Inflammatory macrophage treated with lipopolysaccharide for 4 hours (primary cell): ENCODE results near the gene PWWP2B.
A peak's percentile ranks its signal among the peaks of the same experiment; 100 is the strongest.

ENCODE experiments used
- DNase-seq: peaks from one replicate; pipeline ENCODE4 v3.0.0-alpha.2; 2020

PWWP2B gene

GRCh38 chr10:132420469-132420980 is 23.5 kb downstream of the PWWP2B start:
- peak; percentile 60 for DNase-seq

DNA sequence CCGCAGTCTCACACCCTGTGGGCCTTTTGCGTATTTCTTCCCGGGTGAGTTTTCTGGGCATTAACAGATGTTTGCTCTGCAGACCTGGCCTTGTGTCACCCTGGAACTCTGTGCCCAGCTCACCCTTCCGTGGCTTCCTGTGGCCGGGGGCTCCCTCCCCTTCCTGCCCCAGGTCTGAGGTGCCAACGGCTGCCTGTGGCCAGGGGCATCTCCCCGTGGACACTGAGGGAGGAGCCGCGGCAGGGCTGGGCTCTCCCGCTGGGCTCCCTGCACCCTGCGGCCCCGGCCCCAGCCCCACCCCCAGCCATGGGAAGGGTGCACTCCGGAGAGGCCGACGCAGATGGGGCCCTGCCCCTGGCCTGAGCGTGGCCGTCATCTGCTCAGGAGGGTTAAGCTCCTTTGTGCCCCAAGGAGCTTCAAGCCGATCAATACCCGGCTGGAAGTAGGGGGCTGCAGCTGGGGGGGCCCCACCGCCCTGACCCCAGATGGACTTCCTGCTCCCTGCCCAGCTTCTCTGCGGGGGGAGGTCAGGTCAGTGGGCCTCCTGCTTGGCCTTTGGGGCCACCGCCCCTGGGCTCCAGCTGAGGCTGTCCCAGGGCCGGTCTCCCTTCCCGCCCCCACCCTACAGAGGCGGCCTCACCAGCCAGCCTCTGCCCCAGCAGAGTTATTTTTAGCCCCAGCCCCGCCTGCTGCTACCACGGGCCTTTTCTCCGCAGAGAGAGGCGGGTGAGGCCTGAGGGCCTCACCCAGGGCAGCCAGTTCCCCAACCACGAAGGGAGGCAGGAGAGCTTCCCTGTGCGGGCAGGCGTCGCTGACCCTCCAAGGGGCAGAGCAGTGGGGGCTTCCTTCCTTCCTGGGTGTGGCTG is 24.2 kb downstream of the PWWP2B start:
- DNase-seq = peak; percentile 70

GRCh38 chr10:132421847-132422751 is 25.1 kb downstream of the PWWP2B start:
- DNase-seq = no peak

DNA sequence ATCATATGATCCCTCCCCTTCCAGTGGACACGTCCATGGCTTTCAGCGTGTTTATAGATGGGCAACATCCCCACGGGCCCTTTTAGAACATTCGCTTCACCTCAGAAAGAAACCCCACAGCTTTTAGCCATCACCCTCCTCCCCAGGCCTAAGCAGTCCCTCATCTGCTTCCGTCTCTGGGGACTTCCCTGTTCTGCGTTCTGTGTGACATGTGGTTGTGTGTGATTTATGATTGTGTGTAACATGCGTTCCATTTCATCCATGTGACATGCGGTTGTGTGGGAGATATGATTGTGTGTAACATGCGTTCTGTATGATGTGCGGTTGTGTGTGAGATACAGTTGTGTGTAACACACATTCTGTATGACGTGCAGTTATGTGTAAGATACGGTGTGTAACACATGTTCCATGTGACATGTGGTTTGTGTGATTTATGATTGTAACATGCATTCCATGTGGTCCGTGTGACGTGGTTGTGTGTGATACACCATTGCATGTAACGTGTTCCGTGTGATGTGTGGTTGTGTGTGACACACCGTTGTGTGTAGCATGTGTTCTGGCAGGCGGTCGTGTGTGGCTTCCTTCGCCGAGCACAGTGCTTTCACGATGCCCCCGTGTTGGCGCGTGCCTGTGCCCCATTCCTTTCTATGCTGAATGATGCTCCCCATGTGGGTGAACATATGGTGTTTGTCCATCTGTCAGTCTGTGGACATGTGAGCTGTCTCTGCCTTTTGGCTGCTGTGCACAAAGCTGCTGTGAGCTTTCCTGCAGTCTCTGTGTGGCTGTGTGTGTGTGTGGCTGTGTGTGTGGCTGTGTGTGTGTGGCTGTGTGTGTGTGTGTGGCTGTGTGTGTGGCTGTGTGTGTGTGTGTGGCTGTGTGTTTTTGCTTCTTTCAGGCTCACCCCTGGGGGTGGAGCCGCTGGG is 26.2 kb downstream of the PWWP2B start:
- peak; percentile 67 for DNase-seq

GRCh38 chr10:132423966-132424861 is 27.2 kb downstream of the PWWP2B start:
- no peak for DNase-seq

DNA sequence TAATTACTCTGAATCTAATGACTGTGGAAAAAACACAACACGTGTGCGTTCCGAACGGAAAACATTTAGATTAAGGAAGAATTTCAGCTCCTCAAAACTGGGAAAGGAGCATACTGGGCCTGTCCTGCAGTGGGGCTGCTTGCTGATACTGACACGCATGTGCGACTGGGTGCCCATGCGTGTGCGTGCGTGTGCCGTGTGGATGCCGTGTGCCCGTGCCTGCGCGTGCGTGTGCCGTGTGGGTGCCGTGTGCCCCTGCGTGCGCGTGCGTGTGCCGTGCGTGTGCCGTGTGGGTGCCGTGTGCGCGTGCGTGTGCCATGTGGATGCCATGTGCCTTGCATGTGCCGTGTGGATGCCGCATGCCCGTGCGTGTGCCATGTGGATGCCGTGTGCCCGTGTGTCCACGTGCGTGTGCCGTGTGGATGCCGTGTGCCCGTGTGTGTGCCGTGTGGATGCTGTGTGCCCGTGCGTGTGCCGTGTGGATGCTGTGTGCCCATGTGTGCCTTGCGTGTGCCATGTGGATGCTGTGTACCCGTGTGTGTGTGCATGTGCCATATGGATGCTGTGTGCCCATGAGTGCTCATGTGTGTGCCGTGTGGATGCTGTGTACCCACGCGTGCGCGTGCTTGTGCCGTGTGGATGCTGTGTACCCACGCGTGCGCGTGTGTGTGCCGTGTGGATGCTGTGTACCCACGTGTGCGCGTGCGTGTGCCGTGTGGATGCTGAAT is 28.2 kb downstream of the PWWP2B start:
- DNase-seq = no peak

DNA sequence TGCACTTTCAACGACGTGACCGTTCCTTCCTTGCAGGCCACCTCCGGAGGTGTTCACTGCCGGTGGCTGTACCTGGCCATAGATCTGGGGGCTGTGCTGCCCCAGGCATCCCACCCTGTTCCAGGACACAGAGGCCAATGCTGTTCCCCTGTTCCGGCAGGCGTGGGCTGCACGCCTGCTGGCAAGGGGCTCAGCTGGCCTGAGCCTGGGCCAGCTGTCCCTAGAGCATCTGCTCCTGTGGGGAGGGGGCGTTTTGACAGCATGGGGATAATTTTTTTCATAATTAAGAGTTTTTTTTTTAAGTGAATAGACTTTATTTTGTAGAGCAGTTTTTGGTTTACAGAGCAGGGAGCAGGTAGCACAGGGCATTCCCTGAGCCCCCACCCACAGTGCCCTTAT is 28.8 kb downstream of the PWWP2B start:
- no peak for DNase-seq

DNA sequence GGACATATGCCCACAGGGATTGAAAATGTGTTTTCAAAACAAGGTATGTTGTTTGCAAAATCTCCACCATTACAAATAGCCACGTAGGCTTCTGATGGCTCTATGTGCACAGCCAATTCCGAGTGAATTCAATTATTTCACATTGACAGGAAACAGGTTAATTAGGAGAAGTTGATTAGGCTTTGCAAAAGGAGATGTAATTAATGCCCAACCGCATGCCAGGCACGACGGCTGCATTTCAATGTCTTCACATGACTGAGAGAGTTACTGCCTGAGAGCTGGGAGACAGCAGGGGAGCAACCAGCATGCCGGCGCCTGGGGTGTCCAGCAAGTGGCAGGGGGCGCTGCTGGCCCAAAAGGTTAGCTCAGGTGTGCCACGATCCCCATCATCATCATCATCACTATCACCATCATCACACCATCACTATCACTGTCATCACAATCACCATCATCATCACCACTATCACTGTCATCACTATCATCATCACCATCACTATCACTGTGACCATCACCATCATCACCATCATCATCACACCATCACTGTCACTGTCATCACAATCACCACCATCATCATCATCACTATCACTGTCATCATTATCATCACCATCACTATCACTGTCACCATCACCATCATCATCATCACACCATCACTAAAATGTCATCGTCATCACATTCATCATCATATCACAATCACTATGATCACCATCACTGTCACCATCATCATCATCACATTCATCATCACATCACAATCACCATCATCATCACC is 30.2 kb downstream of the PWWP2B start:
- DNase-seq = no peak

DNA sequence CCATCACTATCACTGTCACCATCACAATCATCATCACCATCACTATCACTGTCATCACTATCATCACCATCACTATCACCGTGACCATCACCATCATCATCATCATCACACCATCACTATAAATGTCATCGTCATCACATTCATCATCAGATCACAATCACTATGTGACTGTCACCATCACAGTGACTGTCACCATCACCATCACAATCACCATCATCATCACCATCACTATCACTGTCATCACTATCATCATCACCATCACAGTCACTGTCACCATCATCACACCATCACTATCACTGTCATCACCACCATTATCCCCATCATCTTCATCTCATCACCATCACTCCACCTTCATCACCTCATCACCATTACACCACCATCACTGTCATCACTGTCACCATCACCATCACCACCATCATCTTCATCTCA is 31.0 kb downstream of the PWWP2B start:
- DNase-seq = no peak

GRCh38 chr10:132428486-132428995 is 31.5 kb downstream of the PWWP2B start:
- DNase-seq = no peak

- DNase-seq = no peak
Observed at GRCh38 chr10:132429281-132430230, 32.6 kb downstream of the PWWP2B start.

DNA sequence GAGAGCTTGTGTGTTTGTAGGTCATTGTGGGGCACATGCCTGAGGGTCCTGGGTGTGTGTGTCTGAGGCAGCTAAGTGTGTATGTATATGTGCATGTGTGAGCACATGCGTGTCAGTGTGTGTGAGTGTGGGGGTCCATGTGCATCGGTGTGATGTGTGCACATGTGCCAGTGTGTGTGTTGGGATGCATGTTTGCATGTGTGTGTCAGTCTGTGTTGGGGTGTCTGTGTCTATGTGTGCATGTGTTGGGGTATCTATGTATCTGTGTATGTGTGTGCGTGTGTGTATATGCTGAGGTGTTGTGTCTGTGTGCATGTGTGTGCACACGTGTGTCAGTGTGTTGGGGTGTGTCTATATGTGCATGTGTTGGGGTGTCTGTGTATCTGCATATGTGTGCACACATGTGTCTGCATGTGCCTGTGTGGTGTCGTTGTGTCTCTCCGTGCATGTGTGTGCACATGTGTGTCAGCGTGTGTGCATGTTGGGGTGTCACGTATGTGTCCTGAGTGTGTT is 33.3 kb downstream of the PWWP2B start:
- no peak for DNase-seq

DNA sequence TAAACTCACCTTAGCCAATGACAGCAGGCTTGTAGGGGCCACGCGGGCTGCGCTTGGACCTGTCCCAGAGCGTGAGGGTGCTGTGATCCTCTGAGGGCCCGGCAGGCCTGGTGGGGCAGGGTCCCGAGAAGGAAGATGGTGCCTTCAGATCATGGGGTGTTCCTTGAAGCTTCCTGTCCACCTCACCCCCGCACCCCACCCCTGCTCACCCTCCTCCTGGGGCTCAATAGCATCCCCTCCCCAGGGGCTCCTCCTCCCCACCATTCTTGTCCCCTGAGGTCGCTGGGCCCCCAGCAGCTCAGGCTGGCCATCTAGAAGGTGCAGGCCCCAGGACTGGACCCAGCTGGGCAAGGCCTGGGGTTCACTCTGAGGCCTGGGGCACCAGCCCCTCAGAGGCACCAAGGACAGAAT is 33.9 kb downstream of the PWWP2B start:
- DNase-seq = no peak

DNA sequence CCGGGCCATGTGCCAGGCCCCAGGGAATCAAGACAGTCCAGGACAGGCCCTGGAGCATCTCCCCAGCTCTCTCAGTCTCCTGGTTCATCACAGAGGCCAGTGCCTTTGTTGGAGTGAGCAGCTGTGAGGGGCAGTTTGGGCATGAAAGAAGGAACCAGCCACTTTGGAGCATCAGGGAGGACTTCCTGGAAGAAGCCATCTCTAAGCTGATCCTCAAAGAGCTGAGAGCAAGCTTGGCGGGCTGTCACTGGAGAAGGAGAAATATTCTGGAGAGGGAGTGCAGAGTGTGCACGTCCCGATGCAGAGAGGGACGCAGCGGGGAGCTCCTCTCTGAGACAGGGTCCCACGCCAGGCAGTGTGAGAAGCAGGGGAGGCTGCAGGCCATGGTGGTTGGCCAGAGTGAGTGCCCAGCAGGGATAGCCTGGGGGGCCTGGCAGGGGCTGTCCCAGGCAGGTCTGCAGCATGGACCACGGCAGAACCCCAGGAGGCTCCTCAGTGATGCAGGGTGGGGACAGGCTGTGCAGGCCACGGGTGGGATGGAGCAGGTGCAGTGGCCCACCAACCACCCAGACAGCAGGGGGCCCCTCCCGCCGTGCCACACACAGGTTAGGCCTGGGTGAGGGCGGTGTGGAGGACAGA is 34.7 kb downstream of the PWWP2B start:
- DNase-seq = no peak

GRCh38 chr10:132432176-132432540 is 35.2 kb downstream of the PWWP2B start:
- no peak for DNase-seq

GRCh38 chr10:132433671-132434340 is 36.8 kb downstream of the PWWP2B start:
- no peak for DNase-seq

DNA sequence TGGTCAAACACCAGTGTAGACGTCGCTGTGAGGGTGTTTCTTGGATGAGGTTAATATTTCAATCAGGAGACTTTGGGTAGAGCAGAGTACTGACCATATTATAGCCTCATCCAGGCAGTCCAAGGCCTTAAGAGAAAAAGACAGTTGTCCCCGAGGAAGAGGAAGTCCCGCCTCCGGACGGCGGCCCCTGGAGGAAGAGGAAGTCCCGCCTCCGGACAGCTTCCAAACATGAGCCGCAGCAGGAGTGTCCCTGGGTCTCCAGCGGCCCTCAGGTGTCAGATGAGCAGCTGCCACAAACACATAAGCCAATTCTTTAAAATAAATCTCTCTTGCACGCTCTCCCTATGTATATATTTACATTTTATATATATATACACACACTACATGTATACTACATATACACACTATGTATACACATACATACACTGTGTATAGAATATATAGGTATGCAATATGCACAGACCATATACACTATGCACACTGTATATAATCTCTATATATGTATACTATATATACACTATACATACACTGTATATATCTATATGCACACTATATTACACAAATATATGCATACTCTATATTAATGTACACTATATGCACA is 37.5 kb downstream of the PWWP2B start:
- DNase-seq = peak; percentile 81
